ENCODE data around the gene ADGRG6. TPM values are rescaled to one million over a fixed set of nuclear protein-coding genes. Genes with fewer than 3 reads are reported as not detected.

ADGRG6 gene
- total and polyA plus RNA-seq, 4 donors = 18.7 to 110 (median 45.7) TPM

DNA sequence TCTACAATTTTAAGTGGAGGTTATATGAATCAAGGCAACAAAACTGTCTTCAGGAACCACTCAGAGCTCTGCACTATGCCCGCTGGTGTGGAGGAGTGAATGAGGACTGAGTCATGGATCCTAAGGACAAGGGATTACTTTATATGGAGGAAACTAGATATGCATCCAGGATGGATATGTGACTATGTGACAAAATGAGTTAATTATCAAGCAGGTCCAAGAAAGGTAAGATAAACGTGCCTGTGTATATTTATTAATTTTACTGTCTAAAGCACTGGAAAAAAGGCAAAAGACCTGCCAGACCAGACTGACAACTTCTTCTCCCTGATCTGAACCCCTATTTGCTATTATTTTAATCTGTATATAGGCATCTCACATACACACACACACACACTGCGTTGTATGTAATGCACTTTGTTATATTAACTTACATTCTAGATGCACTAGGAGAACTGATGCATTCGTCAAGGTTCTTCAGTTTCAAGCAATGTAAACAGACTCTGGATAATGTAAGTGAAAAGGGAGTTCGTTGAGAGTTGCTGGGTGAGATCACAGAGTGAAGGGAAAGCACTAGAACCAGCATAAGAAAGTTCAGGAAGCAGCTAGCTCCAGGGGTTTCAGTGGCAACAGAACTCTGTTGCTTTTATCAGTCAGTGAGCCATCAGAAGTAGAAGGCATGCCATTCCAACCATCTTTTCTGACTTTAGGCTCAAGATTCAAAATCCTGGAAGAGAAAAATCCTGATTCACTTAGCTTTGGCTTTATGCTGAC is 26.4 kb upstream of the ADGRG6 start:
- Histone ChIP-seq H3K9me3 (ENCODE audit: control insufficient read depth in 4 of 4, low read length in 3 of 4) (no peaks in the 10 kb centered on the region), H3K27me3 (ENCODE audit: control insufficient read depth in 4 of 4, insufficient read depth in 4 of 4, low read length in 3 of 4) (no peaks in the 10 kb centered on the region), H3K4me3 (ENCODE audit: low read depth in 1 of 3, low read length in 3 of 3) (no peak overlapping the region), H3K4me1 (ENCODE audit: control insufficient read depth in 4 of 4, insufficient read depth in 4 of 4, low read length in 3 of 4) (peaks cover 2 to 8% (median 5%) of the 10 kb centered on the region in 4 donors), H3K27ac (ENCODE audit: low read depth in 1 of 2, low read length in 2 of 2) (no peak overlapping the region), H3K36me3 (ENCODE audit: control insufficient read depth in 4 of 4, insufficient read depth in 3 of 4, low read depth in 1 of 4, low read length in 3 of 4) (no peaks in the 10 kb centered on the region), H3K9ac (ENCODE audit: low read depth in 1 of 2, low read length in 2 of 2) (no peak overlapping the region)
- WGBS = 63% methylated on average over 5 of the region's 5 CpGs
- DNase-seq (ENCODE audit: low spot score) = no peak
- no peak for TF ChIP-seq RAD21 (IDR thresholded peaks at IDR 0.05)

DNA sequence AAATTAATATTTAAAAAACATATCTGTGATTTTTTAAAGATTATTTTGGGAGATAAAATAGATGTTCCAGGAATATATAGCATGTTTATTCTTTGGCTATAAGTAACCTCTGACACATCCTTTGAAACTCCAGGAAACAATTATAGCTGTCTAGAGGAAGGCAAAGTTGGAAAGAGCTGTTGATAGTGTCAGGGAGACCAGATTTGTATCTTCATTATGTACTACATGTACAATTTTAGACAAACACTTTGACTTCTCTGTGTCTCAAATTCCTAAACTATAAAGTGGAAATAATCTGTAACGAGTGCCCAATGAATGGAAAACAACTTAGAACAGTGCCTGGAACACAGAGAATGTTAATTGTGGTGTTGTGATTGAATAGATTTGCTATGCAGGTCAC is 25.6 kb upstream of the ADGRG6 start:
- H3K9me3 ChIP-seq (ENCODE audit: control insufficient read depth in 4 of 4, low read length in 3 of 4) = peaks cover 0 to 6% (median 0%) of the 10 kb centered on the region in 4 donors
- no peak overlapping the region for H3K4me3 ChIP-seq (ENCODE audit: low read depth in 1 of 3, low read length in 3 of 3)
- TF ChIP-seq, protein P1, sequence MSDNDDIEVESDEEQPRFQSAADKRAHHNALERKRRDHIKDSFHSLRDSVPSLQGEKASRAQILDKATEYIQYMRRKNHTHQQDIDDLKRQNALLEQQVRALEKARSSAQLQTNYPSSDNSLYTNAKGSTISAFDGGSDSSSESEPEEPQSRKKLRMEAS (IDR thresholded peaks at IDR 0.05) = no peak
- TF ChIP-seq, protein P2, sequence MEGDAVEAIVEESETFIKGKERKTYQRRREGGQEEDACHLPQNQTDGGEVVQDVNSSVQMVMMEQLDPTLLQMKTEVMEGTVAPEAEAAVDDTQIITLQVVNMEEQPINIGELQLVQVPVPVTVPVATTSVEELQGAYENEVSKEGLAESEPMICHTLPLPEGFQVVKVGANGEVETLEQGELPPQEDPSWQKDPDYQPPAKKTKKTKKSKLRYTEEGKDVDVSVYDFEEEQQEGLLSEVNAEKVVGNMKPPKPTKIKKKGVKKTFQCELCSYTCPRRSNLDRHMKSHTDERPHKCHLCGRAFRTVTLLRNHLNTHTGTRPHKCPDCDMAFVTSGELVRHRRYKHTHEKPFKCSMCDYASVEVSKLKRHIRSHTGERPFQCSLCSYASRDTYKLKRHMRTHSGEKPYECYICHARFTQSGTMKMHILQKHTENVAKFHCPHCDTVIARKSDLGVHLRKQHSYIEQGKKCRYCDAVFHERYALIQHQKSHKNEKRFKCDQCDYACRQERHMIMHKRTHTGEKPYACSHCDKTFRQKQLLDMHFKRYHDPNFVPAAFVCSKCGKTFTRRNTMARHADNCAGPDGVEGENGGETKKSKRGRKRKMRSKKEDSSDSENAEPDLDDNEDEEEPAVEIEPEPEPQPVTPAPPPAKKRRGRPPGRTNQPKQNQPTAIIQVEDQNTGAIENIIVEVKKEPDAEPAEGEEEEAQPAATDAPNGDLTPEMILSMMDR (IDR thresholded peaks at IDR 0.05; ENCODE audit: low read depth, low read length, missing input control) = no peak
- TF ChIP-seq JUND (IDR thresholded peaks at IDR 0.05) (no peak), YY1 (IDR thresholded peaks at IDR 0.05) (no peak), GABPA (IDR thresholded peaks at IDR 0.05 in 1 of 2, conservative IDR thresholded peaks at IDR 0.05 in 1 of 2) (no peak), FOXA1 (IDR thresholded peaks at IDR 0.05) (no peak), HNF4G (IDR thresholded peaks at IDR 0.05) (no peak), RXRA (IDR thresholded peaks at IDR 0.05) (no peak)
- TF ChIP-seq, protein P3, sequence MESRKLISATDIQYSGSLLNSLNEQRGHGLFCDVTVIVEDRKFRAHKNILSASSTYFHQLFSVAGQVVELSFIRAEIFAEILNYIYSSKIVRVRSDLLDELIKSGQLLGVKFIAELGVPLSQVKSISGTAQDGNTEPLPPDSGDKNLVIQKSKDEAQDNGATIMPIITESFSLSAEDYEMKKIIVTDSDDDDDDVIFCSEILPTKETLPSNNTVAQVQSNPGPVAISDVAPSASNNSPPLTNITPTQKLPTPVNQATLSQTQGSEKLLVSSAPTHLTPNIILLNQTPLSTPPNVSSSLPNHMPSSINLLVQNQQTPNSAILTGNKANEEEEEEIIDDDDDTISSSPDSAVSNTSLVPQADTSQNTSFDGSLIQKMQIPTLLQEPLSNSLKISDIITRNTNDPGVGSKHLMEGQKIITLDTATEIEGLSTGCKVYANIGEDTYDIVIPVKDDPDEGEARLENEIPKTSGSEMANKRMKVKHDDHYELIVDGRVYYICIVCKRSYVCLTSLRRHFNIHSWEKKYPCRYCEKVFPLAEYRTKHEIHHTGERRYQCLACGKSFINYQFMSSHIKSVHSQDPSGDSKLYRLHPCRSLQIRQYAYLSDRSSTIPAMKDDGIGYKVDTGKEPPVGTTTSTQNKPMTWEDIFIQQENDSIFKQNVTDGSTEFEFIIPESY (IDR thresholded peaks at IDR 0.05) = no peak
- 75% methylated on average over 1 of the region's 1 CpG for WGBS
- no peak overlapping the region for H3K9ac ChIP-seq (ENCODE audit: low read depth in 1 of 2, low read length in 2 of 2)
- H3K27ac ChIP-seq (ENCODE audit: low read depth in 1 of 2, low read length in 2 of 2) = no peak overlapping the region
- H3K4me1 ChIP-seq (ENCODE audit: control insufficient read depth in 4 of 4, insufficient read depth in 4 of 4, low read length in 3 of 4) = peaks cover 2 to 8% (median 5%) of the 10 kb centered on the region in 4 donors
- H3K27me3 ChIP-seq (ENCODE audit: control insufficient read depth in 4 of 4, insufficient read depth in 4 of 4, low read length in 3 of 4) = no peaks in the 10 kb centered on the region
- H3K36me3 ChIP-seq (ENCODE audit: control insufficient read depth in 4 of 4, insufficient read depth in 3 of 4, low read depth in 1 of 4, low read length in 3 of 4) = no peaks in the 10 kb centered on the region
- DNase-seq (ENCODE audit: low spot score) = no peak

DNA sequence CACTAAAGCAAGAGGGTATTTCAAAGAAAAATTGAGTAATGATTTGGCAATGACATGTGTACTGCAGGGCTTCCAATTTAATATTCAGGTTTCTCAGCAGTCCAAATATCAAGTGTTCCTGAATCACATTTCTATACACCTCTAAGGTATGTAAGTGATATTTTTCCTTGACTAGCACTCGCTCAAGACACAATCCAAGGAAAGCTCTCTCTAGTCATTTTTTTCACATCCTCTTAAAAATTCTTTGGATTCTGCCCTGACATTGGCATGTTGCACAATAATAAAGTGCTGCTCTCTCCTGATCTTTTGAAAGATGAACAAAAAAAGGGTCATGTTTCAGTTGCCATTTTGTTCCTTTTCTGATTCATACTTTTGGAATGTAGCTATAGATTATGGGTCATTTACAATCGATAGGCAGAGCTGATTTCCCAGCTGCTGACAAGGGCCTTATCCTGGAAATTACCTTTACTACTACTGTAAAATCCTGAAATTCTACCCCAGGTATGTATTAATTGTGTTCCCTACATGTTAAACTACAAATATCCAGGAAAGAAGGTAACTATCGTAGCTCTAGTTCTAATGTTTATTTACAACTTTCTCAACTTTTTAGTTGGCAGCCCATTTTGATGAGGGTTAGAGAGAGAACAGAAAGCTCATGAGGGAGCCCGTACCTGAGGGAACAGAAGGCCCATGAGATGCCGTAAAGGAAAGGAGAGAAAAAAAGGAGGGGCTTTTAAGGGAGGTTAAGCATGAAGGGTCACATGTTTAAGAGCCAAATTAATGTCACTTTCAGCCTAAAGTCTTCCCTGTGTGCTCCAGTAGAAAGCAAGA is 22.2 kb upstream of the ADGRG6 start:
- no peak for DNase-seq (ENCODE audit: low spot score)

More for the DNA sequence above, 22.2 kb upstream of the ADGRG6 start:
- Histone ChIP-seq H3K36me3 (ENCODE audit: control insufficient read depth in 4 of 4, insufficient read depth in 3 of 4, low read depth in 1 of 4, low read length in 3 of 4) (no peaks in the 10 kb centered on the region), H3K4me3 (ENCODE audit: low read depth in 1 of 3, low read length in 3 of 3) (no peak overlapping the region), H3K27ac (ENCODE audit: low read depth in 1 of 2, low read length in 2 of 2) (peak overlapping the region; percentile 17 to 75), H3K9ac (ENCODE audit: low read depth in 1 of 2, low read length in 2 of 2) (no peak overlapping the region), H3K9me3 (ENCODE audit: control insufficient read depth in 4 of 4, low read length in 3 of 4) (peaks cover 0 to 7% (median 0%) of the 10 kb centered on the region in 4 donors), H3K4me1 (ENCODE audit: control insufficient read depth in 4 of 4, insufficient read depth in 4 of 4, low read length in 3 of 4) (peaks cover 2 to 8% (median 5%) of the 10 kb centered on the region in 4 donors), H3K27me3 (ENCODE audit: control insufficient read depth in 4 of 4, insufficient read depth in 4 of 4, low read length in 3 of 4) (no peaks in the 10 kb centered on the region)
- TF ChIP-seq HNF4A (conservative IDR thresholded peaks at IDR 0.05) (peak in 1 of 2 donors; percentile 38), GABPA (IDR thresholded peaks at IDR 0.05 in 1 of 2, conservative IDR thresholded peaks at IDR 0.05 in 1 of 2) (no peak), SP1 (IDR thresholded peaks at IDR 0.05) (no peak)
- 53% methylated on average over 5 of the region's 5 CpGs for WGBS

Measured in liver (tissue), 9 donors.